ENCODE measurements around the gene GCC1.
"Not testable (repeated sequence)": the region's sequence is repeated elsewhere in the genome, so short reads cannot be mapped to it uniquely, and the experiment has no call there.

The GCC1 gene

DNA sequence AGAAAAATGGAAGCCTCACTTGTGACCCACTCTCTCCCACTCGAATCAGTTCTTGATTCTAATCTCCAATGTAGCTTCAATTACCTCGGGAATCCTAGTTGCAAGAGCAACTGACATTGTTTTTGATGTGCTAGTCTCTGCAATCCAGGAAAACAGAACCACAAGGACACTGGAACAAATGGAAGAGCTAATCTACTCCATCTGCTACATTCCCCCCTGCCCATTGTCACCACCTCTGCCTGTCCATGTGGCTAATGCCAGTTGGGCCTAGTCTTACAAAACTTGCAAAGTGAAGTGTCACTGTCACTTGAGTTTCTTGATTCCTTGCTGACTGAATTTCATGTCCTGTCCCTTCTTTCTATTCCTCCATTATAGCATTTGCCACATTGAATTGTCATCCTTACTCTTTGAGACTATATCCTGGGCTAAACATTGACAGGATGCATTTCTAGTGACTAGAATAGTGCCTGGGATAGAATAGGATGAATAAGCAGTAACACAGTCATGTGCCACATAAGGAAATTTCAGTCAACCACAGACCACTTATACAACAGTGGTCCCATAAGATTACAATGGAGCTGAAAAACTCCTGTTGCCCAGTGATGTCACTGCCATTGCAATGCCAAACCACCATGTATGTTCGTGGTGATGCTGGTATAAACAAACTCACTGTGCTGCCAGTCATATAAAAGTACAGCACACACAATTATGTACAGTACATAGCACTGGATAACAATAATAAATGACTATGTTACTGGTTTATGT, 13.5 kb downstream of the GCC1 start:
- DNase-seq (ENCODE audit: low read depth): no peak
- TF ChIP-seq, protein P1, sequence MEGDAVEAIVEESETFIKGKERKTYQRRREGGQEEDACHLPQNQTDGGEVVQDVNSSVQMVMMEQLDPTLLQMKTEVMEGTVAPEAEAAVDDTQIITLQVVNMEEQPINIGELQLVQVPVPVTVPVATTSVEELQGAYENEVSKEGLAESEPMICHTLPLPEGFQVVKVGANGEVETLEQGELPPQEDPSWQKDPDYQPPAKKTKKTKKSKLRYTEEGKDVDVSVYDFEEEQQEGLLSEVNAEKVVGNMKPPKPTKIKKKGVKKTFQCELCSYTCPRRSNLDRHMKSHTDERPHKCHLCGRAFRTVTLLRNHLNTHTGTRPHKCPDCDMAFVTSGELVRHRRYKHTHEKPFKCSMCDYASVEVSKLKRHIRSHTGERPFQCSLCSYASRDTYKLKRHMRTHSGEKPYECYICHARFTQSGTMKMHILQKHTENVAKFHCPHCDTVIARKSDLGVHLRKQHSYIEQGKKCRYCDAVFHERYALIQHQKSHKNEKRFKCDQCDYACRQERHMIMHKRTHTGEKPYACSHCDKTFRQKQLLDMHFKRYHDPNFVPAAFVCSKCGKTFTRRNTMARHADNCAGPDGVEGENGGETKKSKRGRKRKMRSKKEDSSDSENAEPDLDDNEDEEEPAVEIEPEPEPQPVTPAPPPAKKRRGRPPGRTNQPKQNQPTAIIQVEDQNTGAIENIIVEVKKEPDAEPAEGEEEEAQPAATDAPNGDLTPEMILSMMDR (conservative IDR thresholded peaks at IDR 0.05; ENCODE audit: low read depth, low read length): no peak
- H3K4me3 ChIP-seq (ENCODE audit: low read depth, low read length): no peak overlapping the region

DNA sequence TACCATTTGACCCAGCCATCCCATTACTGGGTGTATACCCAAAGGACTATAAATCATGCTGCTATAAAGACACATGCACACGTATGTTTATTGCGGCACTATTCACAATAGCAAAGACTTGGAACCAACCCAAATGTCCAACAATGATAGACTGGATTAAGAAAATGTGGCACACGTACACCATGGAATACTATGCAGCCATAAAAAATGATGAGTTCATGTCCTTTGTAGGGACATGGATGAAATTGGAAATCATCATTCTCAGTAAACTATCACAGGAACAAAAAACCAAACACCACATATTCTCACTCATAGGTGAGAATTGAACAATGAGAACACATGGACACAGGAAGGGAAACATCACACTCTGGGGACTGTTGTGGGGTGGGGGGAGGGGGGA, 17.4 kb downstream of the GCC1 start:
- DNase-seq (ENCODE audit: low read depth); H3K4me3 ChIP-seq (ENCODE audit: low read depth, low read length): not testable (repeated sequence)

DNA sequence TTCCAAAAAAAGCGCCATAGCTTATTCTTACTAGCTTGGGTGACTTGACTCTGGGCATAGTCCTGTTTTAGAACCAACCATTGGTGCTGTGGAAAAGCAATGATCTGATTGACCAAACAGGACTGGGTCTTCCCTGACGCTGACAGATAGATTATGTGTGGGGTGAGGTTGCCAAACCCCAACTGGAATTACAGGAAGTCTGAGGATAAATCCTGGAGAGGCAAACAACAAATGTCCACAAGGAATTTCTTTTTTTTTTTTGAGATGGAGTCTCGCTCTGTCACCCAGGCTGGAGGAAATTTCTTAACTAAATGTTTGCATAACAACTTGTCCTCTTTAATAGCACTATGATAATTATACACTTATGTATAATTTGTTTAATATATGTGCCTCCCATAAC, 19.2 kb downstream of the GCC1 start:
- H3K4me3 ChIP-seq (ENCODE audit: low read depth, low read length): no peak overlapping the region
- TF ChIP-seq, protein P1 (conservative IDR thresholded peaks at IDR 0.05; ENCODE audit: low read depth, low read length): no peak
- no peak for DNase-seq (ENCODE audit: low read depth)

DNA sequence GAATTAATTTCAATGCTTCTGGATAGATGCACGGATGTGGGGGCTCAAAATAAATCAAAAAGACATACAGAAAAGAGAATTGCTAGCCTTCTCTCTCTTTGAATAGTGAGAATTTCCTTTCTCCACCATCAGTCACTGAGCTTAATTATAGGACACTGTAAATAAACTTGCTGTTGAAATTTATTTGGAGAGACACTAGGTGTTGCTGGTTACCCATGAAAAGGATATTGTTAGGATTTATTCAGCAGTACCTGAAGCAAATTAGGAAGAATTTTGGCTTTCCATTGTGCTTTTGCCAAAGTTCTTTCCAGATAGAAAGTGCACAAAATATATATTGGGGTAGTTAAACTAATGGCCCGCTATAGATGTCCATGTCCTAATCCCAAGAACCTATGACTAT, 27.6 kb downstream of the GCC1 start:
- TF ChIP-seq, protein P1 (conservative IDR thresholded peaks at IDR 0.05; ENCODE audit: low read depth, low read length): no peak
- H3K4me3 ChIP-seq (ENCODE audit: low read depth, low read length): no peak overlapping the region

DNA sequence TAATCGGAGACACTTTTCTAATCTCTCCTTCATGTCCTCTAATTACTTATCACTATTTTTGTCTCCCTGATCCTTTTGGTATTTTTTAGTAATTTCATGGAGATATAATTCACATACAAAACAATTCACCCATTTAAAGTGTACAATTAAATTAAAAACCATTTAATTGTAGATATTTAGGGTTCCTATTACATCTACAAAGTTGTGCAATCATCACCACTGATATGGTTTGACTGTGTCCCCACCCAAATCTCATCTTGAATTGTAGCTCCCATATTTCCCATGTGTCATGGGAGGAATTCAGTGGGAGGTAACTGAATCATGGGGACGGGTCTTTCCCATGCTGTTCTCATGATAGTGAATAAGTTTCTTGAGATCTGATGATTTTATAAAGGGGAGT, 29.0 kb downstream of the GCC1 start:
- no peak overlapping the region for H3K4me3 ChIP-seq (ENCODE audit: low read depth, low read length)
- TF ChIP-seq, protein P1 (conservative IDR thresholded peaks at IDR 0.05; ENCODE audit: low read depth, low read length): no peak

More for the DNA sequence above, 27.6 kb downstream of the GCC1 start:
- DNase-seq (ENCODE audit: low read depth): peak; percentile 13

DNA sequence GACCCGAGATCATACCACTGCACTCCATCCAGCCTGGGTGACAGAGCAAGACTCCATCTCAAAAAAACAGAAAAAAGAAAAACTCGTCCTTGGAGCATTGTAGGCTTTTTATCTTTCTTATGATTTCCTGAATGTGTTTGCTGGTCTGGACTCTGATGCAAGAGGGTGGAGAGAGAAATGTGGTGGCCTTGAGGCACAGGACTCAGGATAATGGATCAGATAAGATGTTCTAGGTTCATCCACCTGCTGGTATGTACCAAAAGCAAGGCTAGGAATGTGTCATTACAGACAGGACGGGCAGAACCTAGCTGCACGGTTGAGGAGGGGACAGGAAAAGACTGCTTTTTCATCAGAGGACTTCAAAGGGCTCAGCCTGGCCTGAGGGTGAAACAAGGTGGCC, 33.5 kb downstream of the GCC1 start:
- H3K4me3 ChIP-seq (ENCODE audit: low read depth, low read length): no peak overlapping the region
- TF ChIP-seq, protein P1 (conservative IDR thresholded peaks at IDR 0.05; ENCODE audit: low read depth, low read length): no peak
- no peak for DNase-seq (ENCODE audit: low read depth)

More for the DNA sequence above, 29.0 kb downstream of the GCC1 start:
- no peak for DNase-seq (ENCODE audit: low read depth)

DNA sequence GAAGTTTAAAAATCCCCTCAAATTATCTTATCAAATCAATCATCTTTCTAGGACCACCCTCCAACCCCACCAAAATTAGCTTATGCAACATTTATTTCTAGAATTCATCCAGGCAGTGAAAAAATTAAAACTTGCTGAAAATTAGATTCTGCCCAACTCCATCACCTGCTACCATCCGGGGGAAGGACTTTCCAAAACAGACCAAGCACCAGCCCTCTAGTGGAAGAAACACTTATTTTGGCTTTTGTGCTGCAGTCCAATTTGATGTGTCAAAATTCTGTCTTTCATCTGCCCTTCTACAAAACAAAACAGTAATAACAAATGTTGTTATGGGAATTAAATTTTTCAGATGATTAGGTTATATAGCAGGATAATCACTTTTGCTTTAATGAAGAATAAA, 35.1 kb downstream of the GCC1 start:
- H3K4me3 ChIP-seq (ENCODE audit: low read depth, low read length): no peak overlapping the region
- TF ChIP-seq, protein P1 (conservative IDR thresholded peaks at IDR 0.05; ENCODE audit: low read depth, low read length): peak; percentile 41
- peak; percentile 2 for DNase-seq (ENCODE audit: low read depth)
